ENCODE measurements around the gene HGS.

GRCh38 chr17:81652906-81653771 is 30.7 kb upstream of the HGS start:
- TF ChIP-seq CTCF (IDR thresholded peaks at IDR 0.05; ENCODE audit: control extremely low read depth in 1 of 3, insufficient read depth in 1 of 3, low read depth in 1 of 3, low read length in 3 of 3), result no peak; a peak in 1 of 4 replicates
- no peak for TF ChIP-seq RAD21 (IDR thresholded peaks at IDR 0.05 in 1 of 2, conservative IDR thresholded peaks at IDR 0.05 in 1 of 2; ENCODE audit: low read depth in 2 of 2, low read length in 2 of 2)
- TF ChIP-seq ATF2 (IDR thresholded peaks at IDR 0.05; ENCODE audit: low read length), result no peak
- no peak for TF ChIP-seq CEBPB (IDR thresholded peaks at IDR 0.05; ENCODE audit: low read depth, low read length)
- TF ChIP-seq ATF3 (IDR thresholded peaks at IDR 0.05; ENCODE audit: insufficient read depth, low read depth, low read length), result no peak
- TF ChIP-seq MAX (IDR thresholded peaks at IDR 0.05), result no peak

All from H1 (cell line).